ENCODE results near the gene CES1.
"Not testable (repeated sequence)": the region's sequence is repeated elsewhere in the genome, so short reads cannot be mapped to it uniquely, and the experiment has no call there.

Gene CES1

GRCh38 chr16:55782091-55782792 lies 50.7 kb downstream of the CES1 start:
- not testable (repeated sequence) for DNase-seq

GRCh38 chr16:55781456-55781855 lies 51.4 kb downstream of the CES1 start:
- DNase-seq, result not testable (repeated sequence)

DNA sequence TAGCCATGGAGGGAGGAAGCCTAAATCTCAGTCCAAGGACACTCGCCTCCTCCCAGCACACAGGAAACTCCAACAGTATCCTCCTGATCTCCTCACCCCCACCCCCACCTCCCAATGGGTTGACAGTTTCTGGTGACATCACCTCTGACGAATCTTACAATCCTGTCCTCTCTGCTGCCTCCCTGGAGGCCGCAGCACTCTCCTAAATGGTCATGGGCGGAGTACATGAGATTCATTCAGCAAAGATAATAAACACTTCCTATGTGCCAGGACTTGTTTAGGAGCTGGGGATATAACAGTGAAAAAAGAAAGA lies 52.8 kb downstream of the CES1 start:
- not testable (repeated sequence) for DNase-seq

GRCh38 chr16:55779402-55780094 lies 53.3 kb downstream of the CES1 start:
- DNase-seq, result no peak

GRCh38 chr16:55778757-55779156 lies 54.1 kb downstream of the CES1 start:
- DNase-seq, result no peak

DNA sequence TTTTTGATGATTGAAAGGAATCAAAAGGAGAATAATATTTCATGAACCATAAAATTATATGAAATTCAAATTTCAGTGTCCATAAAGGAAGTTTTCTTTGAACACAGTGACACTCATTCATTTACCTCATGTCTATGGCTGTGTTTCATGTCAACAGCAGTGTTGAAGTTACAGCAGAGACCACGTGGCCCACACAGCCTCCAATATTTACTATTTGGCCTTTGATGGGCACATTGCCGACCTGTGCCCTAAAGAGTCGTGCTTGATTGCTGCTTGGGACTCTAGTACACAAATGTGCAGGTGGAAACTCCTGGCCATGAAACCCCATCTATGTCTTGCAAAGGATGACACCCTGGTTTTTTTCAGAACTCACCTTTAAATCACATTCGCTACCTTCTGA lies 57.0 kb downstream of the CES1 start:
- DNase-seq, result no peak

- no peak for DNase-seq
Measured at GRCh38 chr16:55773859-55774549, 58.9 kb downstream of the CES1 start.

- no peak for DNase-seq
Measured at GRCh38 chr16:55765161-55765560, 67.7 kb downstream of the CES1 start.

GRCh38 chr16:55760310-55761001 lies 72.4 kb downstream of the CES1 start:
- DNase-seq, result no peak

DNA sequence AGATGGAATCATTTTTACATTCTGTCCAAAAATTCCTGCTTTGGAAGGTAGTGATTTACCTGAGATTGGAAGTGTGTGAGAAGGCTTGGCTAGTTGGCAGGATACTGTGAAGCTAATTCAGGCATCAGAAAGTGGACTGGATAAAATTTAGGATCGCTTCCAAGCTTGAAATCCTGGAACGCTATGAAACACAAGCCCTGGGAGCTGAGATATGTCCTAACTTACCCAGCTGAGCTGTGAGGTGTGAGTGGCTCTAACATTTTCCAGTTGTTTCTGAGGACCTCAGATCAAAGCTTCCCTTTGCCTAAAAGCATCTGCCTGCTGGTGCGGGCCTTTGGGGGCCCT lies 73.0 kb downstream of the CES1 start:
- DNase-seq, result not testable (repeated sequence)

DNA sequence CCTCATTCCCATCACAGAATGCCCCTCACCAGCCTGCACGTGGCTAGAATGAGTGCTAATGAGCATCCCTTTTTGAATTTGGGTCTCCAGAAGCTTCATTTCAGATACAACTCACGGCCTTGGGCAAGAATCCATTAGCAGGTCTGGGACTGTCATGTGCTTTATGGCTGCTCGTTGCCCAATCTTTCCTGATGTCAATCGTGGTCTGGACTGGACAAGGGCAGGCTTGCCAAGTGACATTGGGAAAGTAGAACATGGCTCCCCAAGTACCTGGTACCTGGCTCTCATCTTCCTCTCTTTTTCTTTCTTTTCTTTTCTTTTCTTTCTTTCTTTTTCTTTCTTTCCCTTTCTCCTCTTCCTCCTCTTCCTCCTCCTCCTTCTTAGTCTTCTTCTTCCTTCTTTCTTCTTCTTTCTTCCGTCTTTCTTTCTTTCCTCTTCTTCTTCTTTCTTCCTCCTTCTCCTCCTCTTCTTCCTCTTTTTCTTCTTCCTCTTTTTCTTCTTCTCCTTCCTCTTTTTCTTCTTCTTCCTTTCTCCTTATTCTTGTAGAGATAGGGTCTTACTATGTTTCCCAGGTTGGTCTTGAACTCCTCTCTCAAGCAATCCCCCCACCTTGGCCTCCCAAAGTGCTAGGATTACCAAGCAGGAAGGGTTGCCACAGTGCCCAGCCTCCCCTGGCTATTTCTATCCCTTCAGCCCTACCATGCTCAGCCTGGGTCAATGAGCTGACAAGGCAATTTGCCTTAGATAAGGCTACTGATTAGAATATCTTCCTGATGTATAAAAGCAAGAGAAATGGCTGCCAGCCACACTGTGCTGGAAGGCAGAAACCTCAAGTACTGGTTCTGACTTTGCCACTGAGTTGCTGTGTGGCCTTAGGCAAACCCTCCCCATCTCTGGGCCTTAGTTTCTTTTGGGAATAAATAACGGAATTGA lies 75.0 kb downstream of the CES1 start:
- not testable (repeated sequence) for DNase-seq

- DNase-seq, result no peak
Measured at GRCh38 chr16:55756963-55757362, 75.9 kb downstream of the CES1 start.

DNA sequence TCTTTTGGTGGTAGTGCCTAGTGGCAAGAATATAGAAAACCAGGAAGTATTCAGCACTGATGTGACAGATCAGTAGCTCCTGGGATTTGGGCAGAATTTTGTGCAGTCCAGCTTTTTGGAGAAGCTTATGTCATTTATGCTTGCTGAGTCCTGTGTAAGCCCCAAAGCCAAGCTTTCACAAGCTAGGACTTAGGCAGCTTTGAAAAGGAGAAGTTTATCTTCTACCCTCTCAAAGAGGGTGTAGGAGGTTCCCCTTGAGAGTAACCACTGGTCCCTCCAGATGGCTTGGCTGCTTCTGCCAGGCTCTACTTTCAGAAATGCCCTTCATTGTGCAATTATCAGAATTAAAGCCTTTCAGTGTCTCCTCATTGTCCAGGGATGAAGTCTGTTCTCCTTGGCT lies 78.8 kb downstream of the CES1 start:
- no peak for DNase-seq

DNA sequence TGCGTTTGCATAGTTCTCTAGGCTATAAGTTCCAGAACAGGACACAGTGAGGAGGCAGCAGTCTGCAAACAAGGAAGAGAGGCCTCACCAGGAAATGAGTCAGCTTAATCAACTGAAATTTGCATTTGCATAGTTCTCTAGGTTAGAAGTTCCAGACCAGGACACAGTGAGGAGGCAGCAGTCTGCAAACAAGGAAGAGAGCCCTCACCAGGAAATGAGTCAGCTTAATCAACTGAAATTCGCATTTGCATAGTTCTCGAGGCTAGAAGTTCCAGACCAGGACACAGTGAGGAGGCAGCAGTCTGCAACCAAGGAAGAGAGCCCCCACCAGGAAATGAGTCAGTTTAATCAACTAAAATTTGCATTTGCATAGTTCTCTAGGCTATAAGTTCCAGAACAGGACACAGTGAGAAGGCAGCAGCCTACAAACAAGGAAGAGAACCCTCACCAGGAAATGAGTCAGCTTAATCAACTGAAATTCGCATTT lies 79.7 kb downstream of the CES1 start:
- not testable (repeated sequence) for DNase-seq

All from DMS79 treated with DMSO at 0.1 percent for 48 hours (cell line).